ENCODE results near the gene DDX46. TPM values are rescaled to one million over a fixed set of nuclear protein-coding genes. Genes with fewer than 3 reads are reported as not detected.

Gene DDX46
- total and polyA plus RNA-seq, 2 of the 8 experiments (the other 6 are each of a cell fraction or from before 2014, with no cell fraction given) = 22.6 to 110 TPM

DNA sequence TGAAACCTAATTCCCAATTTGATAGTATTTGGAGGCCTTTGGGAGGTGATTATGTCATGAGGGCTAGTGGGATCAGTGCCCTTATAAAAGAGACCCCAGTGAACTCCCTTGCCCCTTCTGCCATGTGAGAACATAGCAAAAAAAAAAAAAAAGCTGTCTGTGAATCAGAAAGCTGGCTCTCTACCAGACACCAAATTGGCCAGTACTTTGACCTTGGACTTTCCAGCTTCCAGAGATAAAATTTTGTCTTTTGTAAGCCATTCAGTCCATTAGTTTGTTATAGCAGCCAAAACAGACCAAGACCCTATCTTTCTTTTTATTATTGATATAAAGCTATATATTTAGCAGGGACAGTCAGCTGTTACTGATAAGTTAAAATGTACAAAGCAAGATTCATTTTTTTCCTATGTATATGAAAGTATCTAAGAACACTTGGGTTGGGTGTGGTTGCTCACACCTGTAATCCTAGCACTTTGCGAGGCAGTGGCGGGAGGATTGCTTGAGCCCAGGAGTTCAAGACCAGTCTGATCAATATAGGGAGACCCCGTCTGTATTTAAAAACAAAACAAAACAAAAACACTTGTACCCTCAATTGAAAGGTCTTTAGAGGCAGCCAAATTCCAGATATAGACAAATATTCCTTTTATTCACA is 79.1 kb downstream of the DDX46 start:
- Histone ChIP-seq H3K23ac (ENCODE audit: insufficient read length) (no peak overlapping the region), H4K5ac (ENCODE audit: insufficient read length, low read depth, low read length) (no peak overlapping the region), H2BK20ac (ENCODE audit: low read length) (no peak overlapping the region), H3K9me3 (ENCODE audit: insufficient read depth in 2 of 2, low read depth in 1 of 2, low read length in 1 of 2) (no peaks in the 10 kb centered on the region), H3K14ac (ENCODE audit: insufficient read length) (no peak overlapping the region), H3K18ac (ENCODE audit: extremely low read depth, low read length) (no peak overlapping the region), H3K4ac (replicated peaks; ENCODE audit: insufficient read length, low read depth, low read length) (no peak overlapping the region), H3K27ac (ENCODE audit: low read depth, low read length) (no peak overlapping the region), H4K91ac (replicated peaks; ENCODE audit: insufficient read length, low read length) (no peak overlapping the region), H3K36me3 (ENCODE audit: control insufficient read depth in 2 of 4, insufficient read depth in 4 of 4, low read length in 3 of 4) (peaks cover 0 to 34% (median 11%) of the 10 kb centered on the region in 4 experiments; a peak in 6 of 8 replicates), H4K8ac (ENCODE audit: extremely low read depth, insufficient read depth, low read length) (no peak overlapping the region), H3K27me3 (replicated peaks in 1 of 4; ENCODE audit: control insufficient read depth in 3 of 4, extremely low read depth in 1 of 4, insufficient read depth in 3 of 4, low read length in 3 of 4) (no peaks in the 10 kb centered on the region), H3K4me1 (replicated peaks in 1 of 4; ENCODE audit: control insufficient read depth in 3 of 4, insufficient read depth in 4 of 4, low read length in 3 of 4) (no peaks in the 10 kb centered on the region), H3K56ac (replicated peaks; ENCODE audit: insufficient read length, low read depth, low read length) (no peak overlapping the region), H3K4me3 (ENCODE audit: extremely low read depth in 1 of 4, insufficient read depth in 2 of 4, low read depth in 3 of 4, low read length in 4 of 4) (no peak overlapping the region), H3K79me1 (ENCODE audit: low read depth, low read length) (no peaks in the 10 kb centered on the region), H3K79me2 (ENCODE audit: control insufficient read depth in 1 of 2, insufficient read depth in 2 of 2, low read length in 2 of 2) (no peaks in the 10 kb centered on the region), H4K20me1 (replicated peaks in 1 of 2; ENCODE audit: control insufficient read depth in 1 of 2, insufficient read depth in 2 of 2, low read length in 2 of 2) (no peaks in the 10 kb centered on the region), H2AFZ (ENCODE audit: low read length) (no peak overlapping the region), H2BK15ac (ENCODE audit: low read length) (no peak overlapping the region), H3K23me2 (ENCODE audit: low read depth, low read length) (no peaks in the 10 kb centered on the region), H2AK5ac (ENCODE audit: low read depth, low read length) (no peak overlapping the region), H2BK120ac (replicated peaks; ENCODE audit: low read depth, low read length) (no peak overlapping the region), H2BK12ac (ENCODE audit: low read depth, low read length) (no peak overlapping the region), H3K4me2 (ENCODE audit: insufficient read depth in 1 of 2, low read depth in 2 of 2, low read length in 2 of 2) (no peak overlapping the region), H2BK5ac (ENCODE audit: low read depth, low read length) (no peak overlapping the region), H3K9ac (replicated peaks in 1 of 4; ENCODE audit: extremely low read depth in 1 of 4, low read depth in 3 of 4, low read length in 3 of 4) (no peak overlapping the region)
- ChIA-PET CTCF (ENCODE audit: partially characterized antibody) (interaction anchor here (0.6 to 1.0 kb wide), 4 partner anchors 14 to 50 kb away, joined by 3 to 4 read pairs (median 3); no protein-coding TSS in a partner anchor), POLR2A (ENCODE audit: partially characterized antibody) (interaction anchor here (0.9 to 3.1 kb wide), 2 partner anchors 8 to 35 kb away, joined by 3 to 14 read pairs; partner anchors contain the start of gene C5orf24)
- no peak for FAIRE-seq
- WGBS, 2 experiments (ENCODE audit: extremely low coverage in 1 of 2, insufficient coverage in 1 of 2, insufficient read length in 1 of 2, insufficient replicate concordance in 2 of 2, low coverage in 1 of 2, low lambda C conversion rate in 2 of 2, missing lambda C conversion rate in 1 of 2) = 90% methylated on average over 3 of the region's 3 CpGs; no CpG with 5 or more reads in 1 of the 2 experiments
- no peak for DNase-seq (ENCODE audit: low read depth in 1 of 2, low spot score in 2 of 2)
- TF ChIP-seq MAFK (IDR thresholded peaks at IDR 0.05; ENCODE audit: low read depth, low read length) = no peak
- no peak for TF ChIP-seq CTBP2 (IDR thresholded peaks at IDR 0.05; ENCODE audit: borderline replicate concordance, insufficient read depth, insufficient read length, low read length)
- no peak for TF ChIP-seq FOSL1 (IDR thresholded peaks at IDR 0.05; ENCODE audit: insufficient read depth, low read depth, low read length)
- no peak for TF ChIP-seq KDM1A (IDR thresholded peaks at IDR 0.05; ENCODE audit: borderline replicate concordance, low read length)
- TF ChIP-seq RXRA (IDR thresholded peaks at IDR 0.05; ENCODE audit: insufficient read depth, low read depth, low read length) = no peak
- no peak for TF ChIP-seq KDM4A (IDR thresholded peaks at IDR 0.05; ENCODE audit: low read depth, low read length, severe bottlenecking)
- TF ChIP-seq KDM5A (IDR thresholded peaks at IDR 0.05; ENCODE audit: low read length) = no peak
- TF ChIP-seq SIX5 (IDR thresholded peaks at IDR 0.05; ENCODE audit: low read depth, low read length) = no peak
- no peak for TF ChIP-seq EP300 (IDR thresholded peaks at IDR 0.05; ENCODE audit: borderline replicate concordance in 1 of 2, low read depth in 2 of 2, low read length in 2 of 2)
- TF ChIP-seq SP2 (IDR thresholded peaks at IDR 0.05; ENCODE audit: low read length) = no peak
- no peak for TF ChIP-seq TBP (IDR thresholded peaks at IDR 0.05; ENCODE audit: low read depth, low read length)
- no peak for TF ChIP-seq CHD1 (IDR thresholded peaks at IDR 0.05; ENCODE audit: low read depth, low read length)
- TF ChIP-seq RFX5 (IDR thresholded peaks at IDR 0.05; ENCODE audit: borderline replicate concordance, low read depth, low read length) = no peak
- no peak for TF ChIP-seq POLR2AphosphoS5 (IDR thresholded peaks at IDR 0.05; ENCODE audit: low read depth, low read length)
